ENCODE measurements around the gene DDT.
"Not testable (repeated sequence)": the region's sequence is repeated elsewhere in the genome, so short reads cannot be mapped to it uniquely, and the experiment has no call there.

Gene DDT

GRCh38 chr22:23974345-23974744 is at the start of gene DDT:
Gene DDT (minus strand): TSS chr22:23974441. CDS start chr22:23974414, 27 bp downstream.
- DNase-seq, result not testable (repeated sequence)

- DNase-seq, result no peak
Observed at GRCh38 chr22:24023204-24023789, 49.1 kb upstream of the DDT start.

GRCh38 chr22:24021304-24021703 is 47.1 kb upstream of the DDT start:
- DNase-seq, result no peak

GRCh38 chr22:24016156-24016555 is 41.9 kb upstream of the DDT start:
- DNase-seq, result no peak

- peak; percentile 39 for DNase-seq
Observed at GRCh38 chr22:24011735-24012068, 37.5 kb upstream of the DDT start.

- DNase-seq, result no peak
Observed at GRCh38 chr22:24010018-24010391, 35.8 kb upstream of the DDT start.

- DNase-seq, result no peak
Observed at GRCh38 chr22:24009227-24010017, 35.2 kb upstream of the DDT start.

- no peak for DNase-seq
Observed at GRCh38 chr22:24008381-24009226, 34.4 kb upstream of the DDT start.

- no peak for DNase-seq
Observed at GRCh38 chr22:24008022-24008283, 33.7 kb upstream of the DDT start.

GRCh38 chr22:24007253-24008021 is 33.2 kb upstream of the DDT start:
- DNase-seq, result no peak

- DNase-seq, result no peak
Observed at GRCh38 chr22:24006914-24007214, 32.6 kb upstream of the DDT start.

GRCh38 chr22:24006207-24006913 is 32.1 kb upstream of the DDT start:
- DNase-seq, result no peak

GRCh38 chr22:24005201-24005600 is 31.0 kb upstream of the DDT start, which contains the start of gene GSTT4:
Gene GSTT4 (minus strand): TSS chr22:24005453. CDS start chr22:24005356, 97 bp downstream.
- DNase-seq, result no peak

- no peak for DNase-seq
Observed at GRCh38 chr22:24003887-24004286, 29.6 kb upstream of the DDT start.

- no peak for DNase-seq
Observed at GRCh38 chr22:24002851-24003250, 28.6 kb upstream of the DDT start.

GRCh38 chr22:24002272-24002671 is 28.0 kb upstream of the DDT start:
- DNase-seq, result no peak

GRCh38 chr22:24001314-24001713 is 27.1 kb upstream of the DDT start:
- DNase-seq, result no peak

- DNase-seq, result not testable (repeated sequence)
Observed at GRCh38 chr22:23999779-24000178, 25.5 kb upstream of the DDT start.

- no peak for DNase-seq
Observed at GRCh38 chr22:23997092-23997491, 22.9 kb upstream of the DDT start.

GRCh38 chr22:23993581-23994177 is 19.4 kb upstream of the DDT start:
- not testable (repeated sequence) for DNase-seq

GRCh38 chr22:23993080-23993479 is 18.8 kb upstream of the DDT start:
- not testable (repeated sequence) for DNase-seq

- DNase-seq, result not testable (repeated sequence)
Observed at GRCh38 chr22:23989583-23990244, 15.5 kb upstream of the DDT start.

Measured in NCI-H82 (cell line).